GM12864 (cell line): ENCODE measurements around the gene CNTNAP2.

Experiments
- DNase-seq: peaks from one replicate; pipeline ENCODE4 v3.0.0-alpha.2; 2011; ENCODE audit warnings: low read depth
- H3K4me3 ChIP-seq: 2 replicates; pipeline ENCODE4 v1.5.1; 2011; ENCODE audit warnings: mild to moderate bottlenecking, low read depth, low read length, control low read depth
- TF ChIP-seq, protein P1 (sequence below): IDR thresholded peaks from 2 replicates; pipeline ENCODE4 v1.5.1; 2011; ENCODE audit warnings: low read depth, mild to moderate bottlenecking, moderate library complexity, low read length, control low read depth, inconsistent platforms; ENCODE audit errors: missing control alignments

The CNTNAP2 gene

DNA sequence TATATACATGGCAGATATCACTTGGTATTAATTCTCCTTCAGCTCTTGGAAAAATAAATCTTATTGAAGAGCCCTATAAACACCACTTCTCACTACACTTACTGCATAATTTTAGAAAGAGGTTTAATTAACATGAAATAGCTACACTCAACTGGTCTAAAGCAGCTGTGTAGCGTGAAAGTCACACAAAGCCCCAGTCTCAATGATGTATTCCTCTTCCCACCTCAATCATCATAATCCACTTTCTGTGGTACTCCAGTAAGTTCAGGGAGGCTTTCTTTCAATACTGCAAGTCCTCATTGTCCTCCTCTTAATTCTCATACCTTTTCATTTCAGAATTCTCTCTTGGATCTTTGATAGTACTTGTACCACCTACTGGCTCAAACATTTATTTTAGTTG lies 688.0 kb downstream of the CNTNAP2 start:
- no peak overlapping the region for H3K4me3 ChIP-seq
- DNase-seq: no peak
- TF ChIP-seq, protein P1, sequence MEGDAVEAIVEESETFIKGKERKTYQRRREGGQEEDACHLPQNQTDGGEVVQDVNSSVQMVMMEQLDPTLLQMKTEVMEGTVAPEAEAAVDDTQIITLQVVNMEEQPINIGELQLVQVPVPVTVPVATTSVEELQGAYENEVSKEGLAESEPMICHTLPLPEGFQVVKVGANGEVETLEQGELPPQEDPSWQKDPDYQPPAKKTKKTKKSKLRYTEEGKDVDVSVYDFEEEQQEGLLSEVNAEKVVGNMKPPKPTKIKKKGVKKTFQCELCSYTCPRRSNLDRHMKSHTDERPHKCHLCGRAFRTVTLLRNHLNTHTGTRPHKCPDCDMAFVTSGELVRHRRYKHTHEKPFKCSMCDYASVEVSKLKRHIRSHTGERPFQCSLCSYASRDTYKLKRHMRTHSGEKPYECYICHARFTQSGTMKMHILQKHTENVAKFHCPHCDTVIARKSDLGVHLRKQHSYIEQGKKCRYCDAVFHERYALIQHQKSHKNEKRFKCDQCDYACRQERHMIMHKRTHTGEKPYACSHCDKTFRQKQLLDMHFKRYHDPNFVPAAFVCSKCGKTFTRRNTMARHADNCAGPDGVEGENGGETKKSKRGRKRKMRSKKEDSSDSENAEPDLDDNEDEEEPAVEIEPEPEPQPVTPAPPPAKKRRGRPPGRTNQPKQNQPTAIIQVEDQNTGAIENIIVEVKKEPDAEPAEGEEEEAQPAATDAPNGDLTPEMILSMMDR: no peak

DNA sequence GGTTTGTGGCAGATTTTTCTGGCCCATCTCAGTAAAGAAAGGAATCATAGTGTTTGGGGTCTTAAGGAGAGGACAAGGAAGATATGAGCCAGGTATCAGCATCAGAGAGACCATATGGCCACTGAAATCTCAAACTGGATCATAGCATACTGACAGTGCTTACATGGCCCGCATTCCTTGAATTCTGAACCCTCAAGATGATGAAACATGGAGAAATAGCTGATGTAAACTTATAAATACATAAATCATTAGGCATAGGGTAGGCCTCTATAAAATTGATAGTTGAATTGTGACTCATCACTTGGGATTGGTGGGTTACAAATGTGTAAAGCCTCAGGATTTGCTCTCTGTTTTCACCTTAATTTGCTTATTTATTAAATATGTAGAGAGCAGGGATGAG lies 688.5 kb downstream of the CNTNAP2 start:
- TF ChIP-seq, protein P1: no peak
- DNase-seq: no peak
- H3K4me3 ChIP-seq: no peak overlapping the region

DNA sequence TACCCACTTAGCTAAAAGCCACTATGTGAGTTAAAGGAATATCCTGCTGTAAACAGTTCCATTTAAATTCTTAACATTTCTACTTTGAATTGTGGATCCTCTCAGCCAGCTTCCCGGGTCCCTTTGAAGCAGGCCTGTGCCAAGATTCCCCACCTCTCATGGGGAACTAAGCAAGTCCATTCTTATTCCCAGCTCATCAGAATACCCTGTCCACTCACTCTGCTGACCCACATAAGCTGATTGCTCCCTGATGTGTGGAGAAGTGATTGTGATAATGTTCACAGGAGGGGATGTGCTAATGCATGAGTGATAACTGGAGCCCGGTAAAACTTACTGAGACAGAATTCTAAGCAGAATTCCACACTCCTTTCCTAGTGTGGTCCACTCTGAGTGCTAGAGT lies 709.7 kb downstream of the CNTNAP2 start:
- H3K4me3 ChIP-seq: no peak overlapping the region
- DNase-seq: no peak
- TF ChIP-seq, protein P1: no peak

DNA sequence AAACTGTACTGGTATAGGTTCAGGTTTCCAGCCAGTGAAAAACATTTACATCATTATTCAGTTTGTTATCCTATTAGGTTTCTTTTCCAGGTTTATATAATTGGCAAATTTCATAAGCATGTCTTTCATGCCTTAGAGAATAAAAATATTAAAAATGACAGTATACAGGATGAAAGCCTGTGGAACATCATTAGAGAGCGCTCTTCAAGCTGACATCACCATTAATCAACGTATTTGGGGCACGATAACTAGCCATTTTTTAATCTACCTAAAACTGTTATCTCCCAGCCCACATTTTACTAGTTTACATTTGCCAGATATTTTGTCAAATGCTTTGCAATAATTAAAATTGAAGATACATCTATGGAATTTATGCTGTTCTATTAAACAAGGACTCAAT lies 714.1 kb downstream of the CNTNAP2 start:
- DNase-seq: no peak
- TF ChIP-seq, protein P1: no peak
- no peak overlapping the region for H3K4me3 ChIP-seq

DNA sequence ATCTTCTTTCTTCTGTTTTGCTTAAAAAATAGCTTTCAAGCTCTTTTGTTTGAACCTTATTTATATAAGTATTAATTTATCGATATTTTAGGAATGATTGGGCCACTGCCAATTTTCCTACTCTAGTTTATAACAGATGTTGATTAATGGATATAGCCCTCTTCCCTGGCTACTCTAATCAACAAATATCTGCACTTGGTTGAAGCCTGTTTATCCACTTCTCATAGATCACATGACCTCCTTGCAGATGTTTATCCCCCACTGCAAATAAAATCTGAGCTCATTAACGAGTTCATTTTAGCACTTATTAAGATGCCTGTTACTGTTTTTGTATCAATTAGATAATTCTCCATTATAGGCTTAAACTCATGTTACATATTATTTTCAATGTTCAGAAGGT lies 715.3 kb downstream of the CNTNAP2 start:
- TF ChIP-seq, protein P1: no peak
- no peak overlapping the region for H3K4me3 ChIP-seq
- DNase-seq: no peak

DNA sequence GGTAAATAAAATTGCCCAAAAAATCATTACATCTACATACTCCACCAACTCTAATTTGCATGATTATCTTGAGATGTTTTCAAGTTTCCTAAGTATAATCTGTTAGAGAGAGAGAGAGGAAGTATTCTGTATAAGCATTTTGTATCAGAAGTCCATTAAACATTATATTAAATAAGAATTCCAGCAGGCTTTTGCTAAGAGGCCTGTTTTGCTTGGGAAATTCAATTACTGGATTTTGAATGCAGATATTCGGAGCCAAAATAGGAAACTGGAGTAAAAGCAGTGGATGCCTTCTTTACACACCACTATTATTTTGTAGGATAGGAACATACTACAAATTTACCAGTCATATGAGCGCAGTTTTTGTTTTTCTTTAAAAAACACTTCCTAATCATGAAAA lies 727.8 kb downstream of the CNTNAP2 start:
- H3K4me3 ChIP-seq: no peak overlapping the region
- TF ChIP-seq, protein P1: no peak
- DNase-seq: no peak

DNA sequence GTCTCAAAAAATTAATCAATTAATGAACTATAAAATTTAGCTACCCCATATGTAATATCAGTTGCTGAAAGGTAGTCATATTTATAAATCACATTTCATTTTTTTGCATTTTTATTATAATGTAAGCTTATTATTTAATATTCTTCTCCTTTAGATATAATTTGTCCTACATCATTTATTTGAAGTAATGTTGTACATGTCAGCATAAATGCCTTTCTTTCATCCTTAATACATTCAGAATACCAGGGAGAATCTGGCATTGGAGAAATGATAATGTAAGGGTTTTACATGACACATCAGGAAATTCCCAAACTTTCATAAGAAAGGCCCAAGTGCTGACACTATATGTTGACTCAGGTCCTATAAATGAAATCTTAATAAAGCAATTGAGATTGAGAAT lies 742.1 kb downstream of the CNTNAP2 start:
- TF ChIP-seq, protein P1: no peak
- no peak overlapping the region for H3K4me3 ChIP-seq
- no peak for DNase-seq
